Measurements from ENCODE around the gene MSH3. TPM values are rescaled to one million over a fixed set of nuclear protein-coding genes. Genes with fewer than 3 reads are reported as not detected.

Gene MSH3
- total and polyA plus RNA-seq, 2 of the 8 experiments (the other 6 are each of a cell fraction or from before 2014, with no cell fraction given), result 3.6 to 22.6 TPM

DNA sequence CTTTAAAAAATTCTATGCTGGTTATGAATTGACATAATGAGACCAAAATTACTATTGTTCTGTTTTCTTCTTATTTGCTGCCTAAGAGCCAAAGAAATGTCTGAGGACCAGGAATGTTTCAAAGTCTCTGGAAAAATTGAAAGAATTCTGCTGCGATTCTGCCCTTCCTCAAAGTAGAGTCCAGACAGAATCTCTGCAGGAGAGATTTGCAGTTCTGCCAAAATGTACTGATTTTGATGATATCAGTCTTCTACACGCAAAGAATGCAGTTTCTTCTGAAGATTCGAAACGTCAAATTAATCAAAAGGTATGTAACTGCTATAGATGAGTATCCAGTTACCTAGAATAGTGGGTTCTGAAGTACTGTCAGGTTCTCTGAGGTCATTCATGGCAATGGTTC is 10.6 kb downstream of the MSH3 start (continued):
- TF ChIP-seq, protein P1, sequence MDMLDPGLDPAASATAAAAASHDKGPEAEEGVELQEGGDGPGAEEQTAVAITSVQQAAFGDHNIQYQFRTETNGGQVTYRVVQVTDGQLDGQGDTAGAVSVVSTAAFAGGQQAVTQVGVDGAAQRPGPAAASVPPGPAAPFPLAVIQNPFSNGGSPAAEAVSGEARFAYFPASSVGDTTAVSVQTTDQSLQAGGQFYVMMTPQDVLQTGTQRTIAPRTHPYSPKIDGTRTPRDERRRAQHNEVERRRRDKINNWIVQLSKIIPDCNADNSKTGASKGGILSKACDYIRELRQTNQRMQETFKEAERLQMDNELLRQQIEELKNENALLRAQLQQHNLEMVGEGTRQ (IDR thresholded peaks at IDR 0.05; ENCODE audit: low read length), result no peak
- TF ChIP-seq ZNF274 (IDR thresholded peaks at IDR 0.05; ENCODE audit: borderline replicate concordance, extremely low read depth, low read length) (no peak), EGR1 (IDR thresholded peaks at IDR 0.05; ENCODE audit: borderline replicate concordance, low read depth, low read length) (no peak), RXRA (IDR thresholded peaks at IDR 0.05; ENCODE audit: insufficient read depth, low read depth, low read length) (no peak)

All from H1 (cell line).